SJCRH30 (cell line): ENCODE results near the gene TTC28. TPM values are rescaled to one million over a fixed set of nuclear protein-coding genes. Genes with fewer than 3 reads are reported as not detected.
"Not testable (repeated sequence)": the region's sequence is repeated elsewhere in the genome, so short reads cannot be mapped to it uniquely, and the experiment has no call there.

Experiments used
- DNase-seq, 2 experiments: peaks; one replicate each; pipeline ENCODE4 v3.0.0-alpha.2; 2015 to 2020
- H3K27ac ChIP-seq: fragments of 250-450 bp; sonication (Bioruptor Pico); 2 replicates; pipeline ENCODE4 v1.5.1; 2020; ENCODE audit warnings: mild to moderate bottlenecking, moderate library complexity
- H3K27me3 ChIP-seq: fragments of 250-450 bp; sonication (Bioruptor Pico); 2 replicates; pipeline ENCODE4 v1.5.1; 2020; ENCODE audit warnings: mild to moderate bottlenecking, moderate library complexity
- H3K36me3 ChIP-seq: fragments of 250-450 bp; sonication (Bioruptor Pico); 2 replicates; pipeline ENCODE4 v1.5.1; 2020; ENCODE audit warnings: mild to moderate bottlenecking, moderate library complexity
- H3K4me1 ChIP-seq: fragments of 250-450 bp; sonication (Bioruptor Pico); 2 replicates; pipeline ENCODE4 v1.5.1; 2020; ENCODE audit warnings: mild to moderate bottlenecking, moderate library complexity
- H3K4me3 ChIP-seq: fragments of 250-450 bp; sonication (Bioruptor Pico); 2 replicates; pipeline ENCODE4 v1.5.1; 2020; ENCODE audit warnings: mild to moderate bottlenecking, moderate library complexity
- H3K9me3 ChIP-seq: fragments of 250-450 bp; sonication (Bioruptor Pico); replicated peaks from 2 replicates; pipeline ENCODE4 v1.5.1; 2020; ENCODE audit warnings: mild to moderate bottlenecking, moderate library complexity
- total RNA-seq: library from RNA; depleted of rRNA; stranded (reverse); fragments of >200 nt; shearing (Covaris generic); gene quantifications from 2 replicates; pipeline ENCODE4 v1.2.3, GENCODE V29; 2014

Gene TTC28
- total RNA-seq, 1 experiment from 2014 or later: 12.8 TPM

GRCh38 chr22:28600546-28601143 lies 79.0 kb downstream of the TTC28 start:
- Histone ChIP-seq H3K36me3 (no peaks in the 10 kb centered on the region), H3K4me1 (no peaks in the 10 kb centered on the region), H3K4me3 (no peak overlapping the region), H3K27me3 (no peaks in the 10 kb centered on the region), H3K9me3 (no peaks in the 10 kb centered on the region), H3K27ac (no peak overlapping the region)
- DNase-seq: peak; percentile 13 to 64

GRCh38 chr22:28599693-28600092 lies 79.9 kb downstream of the TTC28 start:
- no peak overlapping the region for H3K4me3 ChIP-seq
- no peaks in the 10 kb centered on the region for H3K9me3 ChIP-seq
- H3K27ac ChIP-seq: no peak overlapping the region
- H3K27me3 ChIP-seq: no peaks in the 10 kb centered on the region
- no peaks in the 10 kb centered on the region for H3K4me1 ChIP-seq
- H3K36me3 ChIP-seq: no peaks in the 10 kb centered on the region
- DNase-seq: no peak

- Histone ChIP-seq H3K4me1 (0 out of 2 replicates have a peak, but pooled peaks cover 5% of the 10 kb centered on the region), H3K36me3 (no peaks in the 10 kb centered on the region), H3K27ac (no peak overlapping the region), H3K4me3 (no peak overlapping the region), H3K27me3 (no peaks in the 10 kb centered on the region), H3K9me3 (no peaks in the 10 kb centered on the region)
- DNase-seq: no peak
Observed at GRCh38 chr22:28597665-28598064, 82.0 kb downstream of the TTC28 start.

GRCh38 chr22:28594797-28595462 lies 84.7 kb downstream of the TTC28 start:
- Histone ChIP-seq H3K36me3 (no peaks in the 10 kb centered on the region), H3K9me3 (no peaks in the 10 kb centered on the region), H3K27me3 (no peaks in the 10 kb centered on the region), H3K27ac (no peak overlapping the region), H3K4me1 (0 out of 2 replicates have a peak, but pooled peaks cover 5% of the 10 kb centered on the region), H3K4me3 (no peak overlapping the region)
- peak in 1 of 2 experiments; percentile 75 for DNase-seq

GRCh38 chr22:28594076-28594796 lies 85.4 kb downstream of the TTC28 start:
- Histone ChIP-seq H3K4me3 (no peak overlapping the region), H3K4me1 (0 out of 2 replicates have a peak, but pooled peaks cover 5% of the 10 kb centered on the region), H3K36me3 (no peaks in the 10 kb centered on the region), H3K27ac (no peak overlapping the region), H3K27me3 (no peaks in the 10 kb centered on the region), H3K9me3 (no peaks in the 10 kb centered on the region)
- peak in 1 of 2 experiments; percentile 39 for DNase-seq

DNA sequence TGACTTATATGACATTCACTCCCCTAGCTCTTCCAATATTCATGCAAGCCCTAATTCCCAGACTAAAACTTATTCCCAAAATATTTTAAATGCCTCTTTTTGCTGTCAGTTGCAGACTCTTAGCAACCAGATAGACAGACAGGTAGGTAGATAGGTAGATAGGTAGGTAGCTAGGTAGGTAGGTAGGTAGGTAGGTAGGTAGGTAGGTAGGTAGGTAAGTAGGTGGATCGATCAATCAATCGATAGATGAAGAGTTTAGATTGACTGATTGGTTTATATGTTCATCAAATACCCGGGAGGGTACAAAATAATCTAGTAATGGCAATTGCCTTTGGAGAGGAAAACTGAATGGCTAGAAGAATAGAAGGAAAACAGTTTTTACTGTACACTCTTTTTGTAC lies 86.3 kb downstream of the TTC28 start:
- 0 out of 2 replicates have a peak, but pooled peaks cover 5% of the 10 kb centered on the region for H3K4me1 ChIP-seq
- no peaks in the 10 kb centered on the region for H3K9me3 ChIP-seq
- H3K27me3 ChIP-seq: no peaks in the 10 kb centered on the region
- no peak for DNase-seq
- H3K4me3 ChIP-seq: no peak overlapping the region
- H3K27ac ChIP-seq: no peak overlapping the region
- H3K36me3 ChIP-seq: no peaks in the 10 kb centered on the region

DNA sequence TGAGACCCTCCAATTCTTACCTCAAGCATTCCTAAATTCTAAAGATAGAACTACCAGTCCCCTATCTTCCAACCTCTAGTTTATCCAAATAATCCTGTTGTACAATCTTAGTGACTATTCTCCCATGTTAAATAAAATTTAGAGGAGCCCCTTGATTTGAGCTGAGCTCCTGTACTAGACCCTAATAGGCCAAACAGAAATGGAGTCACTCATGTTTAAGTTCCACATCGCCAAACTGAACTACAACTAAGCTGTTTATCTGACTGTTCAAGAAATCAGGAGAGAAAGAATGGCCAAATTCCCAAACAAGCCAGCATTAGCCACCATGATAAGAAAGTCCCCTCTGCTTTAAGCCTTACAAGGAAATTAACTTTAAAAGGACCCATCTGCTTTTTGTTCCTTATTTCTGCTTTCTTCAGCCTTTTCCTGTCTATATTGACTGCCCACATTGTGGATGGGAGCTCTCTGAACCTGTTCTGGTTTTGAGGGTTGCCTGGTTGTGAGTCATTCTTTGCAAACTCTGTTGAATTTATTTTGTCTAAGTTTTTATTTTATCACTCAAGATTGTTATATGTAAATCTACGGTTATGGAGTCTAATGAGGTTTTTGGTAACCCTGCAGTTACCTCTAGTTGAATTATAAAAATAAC lies 90.4 kb downstream of the TTC28 start:
- Histone ChIP-seq H3K4me3 (no peak overlapping the region), H3K9me3 (no peaks in the 10 kb centered on the region), H3K36me3 (no peaks in the 10 kb centered on the region), H3K4me1 (0 out of 2 replicates have a peak, but pooled peaks cover under 1% of the 10 kb centered on the region), H3K27ac (no peak overlapping the region), H3K27me3 (no peaks in the 10 kb centered on the region)
- DNase-seq: no peak

GRCh38 chr22:28585324-28585723 lies 94.3 kb downstream of the TTC28 start:
- H3K9me3 ChIP-seq: no peaks in the 10 kb centered on the region
- no peaks in the 10 kb centered on the region for H3K27me3 ChIP-seq
- no peaks in the 10 kb centered on the region for H3K36me3 ChIP-seq
- no peaks in the 10 kb centered on the region for H3K4me1 ChIP-seq
- H3K4me3 ChIP-seq: no peak overlapping the region
- no peak overlapping the region for H3K27ac ChIP-seq
- DNase-seq: no peak

DNA sequence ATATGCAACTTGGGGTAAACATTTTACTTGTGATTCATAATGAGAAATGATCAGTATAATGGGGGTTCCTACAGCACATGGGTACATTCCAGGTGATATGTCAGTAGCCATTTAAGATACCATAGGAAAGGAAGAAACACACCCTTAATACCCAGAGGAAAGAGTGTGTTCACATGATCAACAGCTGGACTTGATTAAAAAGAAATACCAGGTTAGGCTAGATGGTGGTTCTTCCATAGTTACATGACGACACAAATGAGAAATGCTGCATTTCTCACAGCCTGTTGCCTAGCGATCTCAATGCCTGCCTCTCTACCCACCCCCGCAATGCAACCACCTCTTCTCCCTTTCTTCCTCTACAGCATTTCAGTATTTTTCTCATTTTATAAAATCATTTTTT lies 96.8 kb downstream of the TTC28 start:
- Histone ChIP-seq H3K9me3 (no peaks in the 10 kb centered on the region), H3K4me3 (no peak overlapping the region), H3K4me1 (no peaks in the 10 kb centered on the region), H3K36me3 (no peaks in the 10 kb centered on the region), H3K27ac (no peak overlapping the region), H3K27me3 (no peaks in the 10 kb centered on the region)
- no peak for DNase-seq

- Histone ChIP-seq H3K9me3 (no peaks in the 10 kb centered on the region), H3K4me3 (no peak overlapping the region), H3K4me1 (no peaks in the 10 kb centered on the region), H3K27ac (no peak overlapping the region), H3K36me3 (no peaks in the 10 kb centered on the region), H3K27me3 (no peaks in the 10 kb centered on the region)
- no peak for DNase-seq
Observed at GRCh38 chr22:28581016-28581415, 98.6 kb downstream of the TTC28 start.

GRCh38 chr22:28576162-28576561 lies 103.5 kb downstream of the TTC28 start:
- Histone ChIP-seq H3K27ac (no peak overlapping the region), H3K9me3 (no peaks in the 10 kb centered on the region), H3K4me3 (no peak overlapping the region), H3K36me3 (no peaks in the 10 kb centered on the region), H3K27me3 (no peaks in the 10 kb centered on the region), H3K4me1 (no peaks in the 10 kb centered on the region)
- no peak for DNase-seq

DNA sequence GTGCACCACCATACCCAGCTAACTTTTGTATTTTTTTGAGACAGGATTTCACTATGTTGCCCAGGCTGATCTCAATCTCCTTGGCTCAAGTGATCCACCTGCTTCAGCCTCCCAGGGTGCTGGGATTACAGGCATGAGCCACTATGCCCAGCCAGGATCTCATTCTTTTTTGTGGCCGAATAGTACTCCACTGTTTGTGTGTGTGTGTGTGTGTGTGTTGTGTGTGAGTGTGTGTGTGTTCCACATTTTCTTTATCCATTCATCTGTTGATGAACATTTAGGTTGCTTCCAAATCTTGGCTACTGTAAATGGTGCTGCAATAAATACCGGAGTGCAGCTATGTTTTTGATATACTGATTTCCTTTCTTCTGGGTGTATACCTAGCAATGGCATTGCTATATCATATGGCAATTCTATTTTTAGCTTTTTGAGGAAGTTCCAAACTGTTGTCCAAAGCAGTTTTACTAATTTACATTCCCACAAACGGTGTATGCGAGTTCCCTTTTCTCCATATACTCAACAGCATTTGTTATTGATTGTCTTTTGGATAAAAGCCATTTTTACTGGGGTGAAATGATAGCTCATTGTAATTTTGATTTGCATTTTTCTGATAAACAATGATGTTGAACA lies 105.4 kb downstream of the TTC28 start:
- Histone ChIP-seq H3K4me1 (no peaks in the 10 kb centered on the region), H3K9me3 (no peaks in the 10 kb centered on the region), H3K27ac (no peak overlapping the region), H3K27me3 (no peaks in the 10 kb centered on the region), H3K36me3 (no peaks in the 10 kb centered on the region), H3K4me3 (no peak overlapping the region)
- DNase-seq: no peak

GRCh38 chr22:28570696-28571373 lies 108.8 kb downstream of the TTC28 start:
- H3K4me3 ChIP-seq: no peak overlapping the region
- no peaks in the 10 kb centered on the region for H3K4me1 ChIP-seq
- H3K27me3 ChIP-seq: no peaks in the 10 kb centered on the region
- no peak for DNase-seq
- H3K9me3 ChIP-seq: no peaks in the 10 kb centered on the region
- no peak overlapping the region for H3K27ac ChIP-seq
- H3K36me3 ChIP-seq: no peaks in the 10 kb centered on the region

- not testable (repeated sequence) for H3K4me1 ChIP-seq, H3K27me3 ChIP-seq, H3K36me3 ChIP-seq, H3K9me3 ChIP-seq, DNase-seq, H3K27ac ChIP-seq, H3K4me3 ChIP-seq
Observed at GRCh38 chr22:28568974-28569373, 110.7 kb downstream of the TTC28 start.
